HEK293T (cell line): ENCODE data around the gene COX6B1.

Experiments
- BHLHE40 ChIP-seq: fragments of 450-650 bp; IDR thresholded peaks from 2 replicates; pipeline ENCODE4 v1.6.1; 2016; ENCODE audit warnings: mild to moderate bottlenecking, moderate library complexity, borderline replicate concordance
- CTBP1 ChIP-seq: fragments of 450-650 bp; IDR thresholded peaks from 2 replicates; pipeline ENCODE4 v1.6.1; 2016; ENCODE audit warnings: borderline replicate concordance
- ELF4 ChIP-seq: fragments of 450-650 bp; IDR thresholded peaks from 2 replicates; pipeline ENCODE4 v1.6.1; 2017; ENCODE audit warnings: antibody characterized with exemption
- FOXA1 ChIP-seq: fragments of 450-650 bp; IDR thresholded peaks from 2 replicates; pipeline ENCODE4 v1.6.1; 2016; ENCODE audit warnings: mild to moderate bottlenecking
- FOXK2 ChIP-seq: fragments of 450-650 bp; IDR thresholded peaks from 2 replicates; pipeline ENCODE4 v1.6.1; 2016; ENCODE audit warnings: mild to moderate bottlenecking
- FOXM1 ChIP-seq: fragments of 450-650 bp; IDR thresholded peaks from 2 replicates; pipeline ENCODE4 v1.6.1; 2017; ENCODE audit warnings: mild to moderate bottlenecking, borderline replicate concordance
- L3MBTL2 ChIP-seq: fragments of 450-650 bp; conservative IDR thresholded peaks from 2 replicates; pipeline ENCODE4 v1.6.1; 2016; ENCODE audit warnings: mild to moderate bottlenecking
- NFRKB ChIP-seq: fragments of 450-650 bp; IDR thresholded peaks from 2 replicates; pipeline ENCODE4 v1.6.1; 2016; ENCODE audit warnings: mild to moderate bottlenecking, moderate library complexity
- SP1 ChIP-seq: fragments of 450-650 bp; IDR thresholded peaks from 2 replicates; pipeline ENCODE4 v1.6.1; 2017
- SUZ12 ChIP-seq: fragments of 450-650 bp; IDR thresholded peaks from 2 replicates; pipeline ENCODE4 v1.6.1; 2016; ENCODE audit warnings: mild to moderate bottlenecking
- TARDBP ChIP-seq: fragments of 450-650 bp; IDR thresholded peaks from 2 replicates; pipeline ENCODE4 v1.6.1; 2016
- ZNF384 ChIP-seq: fragments of 450-650 bp; IDR thresholded peaks from 2 replicates; pipeline ENCODE4 v1.6.1; 2016

GRCh38 chr19:35612224-35612558 is 35.9 kb upstream of the COX6B1 start:
- TF ChIP-seq SUZ12 (no peak), BHLHE40 (no peak), FOXA1 (no peak), SP1 (no peak), NFRKB (no peak), FOXK2 (no peak), ELF4 (no peak), CTBP1 (no peak), FOXM1 (no peak), TARDBP (no peak), ZNF384 (no peak), L3MBTL2 (no peak)
